ENCODE data around the gene ADAMTS8. TPM values are rescaled to one million over a fixed set of nuclear protein-coding genes. Genes with fewer than 3 reads are reported as not detected.

Gene ADAMTS8
- total and polyA plus RNA-seq, 3 experiments from 2014 or later, result not detected

DNA sequence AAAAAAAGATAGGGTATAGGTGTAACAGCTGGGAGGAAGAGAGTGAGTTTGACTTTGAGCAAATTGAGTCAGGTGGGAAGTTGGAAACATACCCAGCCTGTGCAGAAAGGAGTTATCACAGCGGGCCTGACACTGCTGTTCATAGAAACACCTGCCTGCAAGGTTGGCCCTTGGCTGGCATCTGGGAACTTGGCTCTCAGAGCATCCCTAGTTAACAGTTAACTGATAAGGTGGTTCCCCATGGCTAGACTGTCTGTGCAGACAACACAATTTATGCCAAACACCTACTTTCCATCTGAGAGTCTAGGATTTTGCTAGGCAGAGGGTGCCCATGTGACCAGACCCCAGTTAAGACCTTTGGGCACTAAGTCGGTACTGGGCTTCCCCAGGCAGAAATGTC is 31.4 kb downstream of the ADAMTS8 start:
- ChIA-PET POLR2A (no interaction called here), CTCF (no interaction called here)
- Histone ChIP-seq H3K27ac (ENCODE audit: low read depth, low read length) (no peak overlapping the region), H3K36me3 (ENCODE audit: insufficient read depth, low read length) (no peaks in the 10 kb centered on the region), H3K9me3 (ENCODE audit: low read length) (no peaks in the 10 kb centered on the region), H3K4me3 (ENCODE audit: low read length) (no peak overlapping the region), H3K27me3 (ENCODE audit: insufficient read depth, low read length, poor library complexity, severe bottlenecking) (no peaks in the 10 kb centered on the region), H3K4me1 (ENCODE audit: insufficient read depth, low read length) (no peaks in the 10 kb centered on the region)
- peaks cover 0 to 8% (median 5%) of the 10 kb centered on the region in 3 donors for H3K36me3 Mint-ChIP-seq
- peak overlapping the region in 1 of 8 donors; percentile 52 for H3K27ac Mint-ChIP-seq
- no peak overlapping the region for H3K4me3 Mint-ChIP-seq
- H3K9me3 Mint-ChIP-seq, result no peaks in the 10 kb centered on the region
- peaks cover 18 to 22% (median 19%) of the 10 kb centered on the region in 3 donors for H3K4me1 Mint-ChIP-seq
- DNase-seq, result no peak
- peaks cover 41 to 60% of the 10 kb centered on the region in 2 donors for H3K27me3 Mint-ChIP-seq

DNA sequence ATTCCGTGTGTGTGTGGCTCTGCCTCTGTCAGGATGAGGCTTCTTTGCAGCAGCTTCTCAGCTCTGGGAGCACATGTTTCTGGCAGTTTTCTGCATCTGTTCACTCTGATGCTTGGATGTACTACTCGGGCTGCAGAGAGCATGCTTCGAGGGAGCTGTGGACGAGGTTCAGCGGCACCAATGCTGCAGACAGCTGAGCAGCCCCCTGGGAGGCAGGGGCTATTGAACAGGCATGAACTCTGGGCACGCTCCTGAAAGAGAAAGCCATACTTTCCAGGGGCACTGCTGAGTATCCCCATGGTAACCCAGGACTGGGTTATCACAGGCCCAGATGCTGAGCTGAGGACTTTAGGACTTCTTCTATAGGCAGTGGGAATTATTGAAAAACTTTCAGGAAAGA is 33.8 kb downstream of the ADAMTS8 start:
- H3K27me3 ChIP-seq (ENCODE audit: insufficient read depth, low read length, poor library complexity, severe bottlenecking), result no peaks in the 10 kb centered on the region
- H3K4me1 Mint-ChIP-seq, result peaks cover 15 to 17% (median 15%) of the 10 kb centered on the region in 3 donors
- H3K36me3 Mint-ChIP-seq, result peaks cover 0 to 8% (median 5%) of the 10 kb centered on the region in 3 donors
- no peak overlapping the region for H3K4me3 Mint-ChIP-seq
- H3K27ac Mint-ChIP-seq, result no peak overlapping the region
- H3K27me3 Mint-ChIP-seq, result peaks cover 31 to 44% of the 10 kb centered on the region in 2 donors
- ChIA-PET POLR2A (no interaction called here), CTCF (interaction anchor here (1.3 kb wide), 1 partner anchor 182 kb away, joined by 3 read pairs; no protein-coding TSS in a partner anchor)
- H3K36me3 ChIP-seq (ENCODE audit: insufficient read depth, low read length), result no peaks in the 10 kb centered on the region
- DNase-seq, result no peak
- peaks cover 10% of the 10 kb centered on the region for H3K4me1 ChIP-seq (ENCODE audit: insufficient read depth, low read length)
- H3K27ac ChIP-seq (ENCODE audit: low read depth, low read length), result no peak overlapping the region
- no peaks in the 10 kb centered on the region for H3K9me3 ChIP-seq (ENCODE audit: low read length)
- H3K9me3 Mint-ChIP-seq, result no peaks in the 10 kb centered on the region
- no peak overlapping the region for H3K4me3 ChIP-seq (ENCODE audit: low read length)

DNA sequence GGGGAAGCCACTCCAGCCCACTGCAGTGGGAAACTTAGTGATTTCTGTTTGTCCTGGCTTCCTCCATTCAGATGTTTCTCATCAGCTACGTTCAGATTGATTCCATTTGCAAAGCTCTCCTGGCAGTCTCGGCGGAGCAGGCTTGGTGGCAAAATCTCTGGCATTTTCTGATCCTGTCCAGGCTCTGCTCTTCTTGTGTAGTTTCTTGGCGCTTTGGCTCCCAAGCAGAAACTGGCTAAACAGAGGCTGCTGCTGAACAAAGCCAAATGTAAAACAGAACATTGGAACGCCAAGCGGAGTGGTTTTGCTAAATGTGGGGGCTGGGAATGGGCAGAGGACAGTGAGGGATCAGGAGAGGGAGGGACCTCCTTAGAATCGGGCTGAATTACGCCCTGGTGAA is 36.7 kb downstream of the ADAMTS8 start:
- Mint-ChIP-seq H3K36me3 (peaks cover 0 to 5% (median 3%) of the 10 kb centered on the region in 3 donors), H3K4me3 (no peak overlapping the region), H3K27me3 (peaks cover 15 to 23% of the 10 kb centered on the region in 2 donors), H3K4me1 (peaks cover 30 to 34% (median 32%) of the 10 kb centered on the region in 3 donors), H3K9me3 (no peaks in the 10 kb centered on the region), H3K27ac (no peak overlapping the region)
- POLR2A ChIA-PET, result no interaction called here
- peaks cover 27% of the 10 kb centered on the region for H3K4me1 ChIP-seq (ENCODE audit: insufficient read depth, low read length)
- H3K4me3 ChIP-seq (ENCODE audit: low read length), result no peak overlapping the region
- no peaks in the 10 kb centered on the region for H3K9me3 ChIP-seq (ENCODE audit: low read length)
- CTCF ChIA-PET, result no interaction called here
- DNase-seq, result no peak
- H3K36me3 ChIP-seq (ENCODE audit: insufficient read depth, low read length), result no peaks in the 10 kb centered on the region
- H3K27me3 ChIP-seq (ENCODE audit: insufficient read depth, low read length, poor library complexity, severe bottlenecking), result no peaks in the 10 kb centered on the region
- no peak overlapping the region for H3K27ac ChIP-seq (ENCODE audit: low read depth, low read length)

DNA sequence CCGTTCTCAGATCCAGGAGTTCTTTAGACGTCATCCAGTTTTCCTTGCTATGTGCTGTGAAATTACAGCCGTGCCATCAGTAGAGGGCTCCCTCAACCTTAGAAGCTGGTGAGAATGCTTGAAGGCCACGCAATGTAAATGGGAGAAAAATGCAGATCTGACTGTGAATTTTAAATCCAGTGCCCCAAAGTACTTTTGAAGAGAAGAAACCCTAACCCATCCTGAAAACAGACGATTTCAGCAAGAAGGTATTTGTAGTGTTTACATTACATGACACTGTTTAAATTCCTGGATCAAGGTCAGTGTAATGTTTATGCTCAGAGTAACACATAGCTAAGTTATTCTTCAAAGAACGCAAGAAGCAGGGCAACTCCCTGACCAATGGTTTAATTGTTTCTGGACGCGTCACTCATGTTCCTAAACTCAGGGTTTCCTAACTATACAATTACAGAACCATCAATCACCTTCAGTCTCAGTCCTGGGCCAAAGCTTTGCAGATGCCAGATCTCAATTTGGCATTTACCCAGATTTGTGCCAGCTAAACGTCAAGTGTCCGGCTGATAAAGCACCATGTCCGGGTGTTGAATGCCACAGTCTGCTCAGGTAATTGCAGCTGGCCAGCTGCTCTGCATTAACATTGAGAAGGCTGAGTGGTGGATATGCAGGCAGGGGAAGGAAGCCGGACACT is 38.2 kb downstream of the ADAMTS8 start:
- POLR2A ChIA-PET, result no interaction called here

DNA sequence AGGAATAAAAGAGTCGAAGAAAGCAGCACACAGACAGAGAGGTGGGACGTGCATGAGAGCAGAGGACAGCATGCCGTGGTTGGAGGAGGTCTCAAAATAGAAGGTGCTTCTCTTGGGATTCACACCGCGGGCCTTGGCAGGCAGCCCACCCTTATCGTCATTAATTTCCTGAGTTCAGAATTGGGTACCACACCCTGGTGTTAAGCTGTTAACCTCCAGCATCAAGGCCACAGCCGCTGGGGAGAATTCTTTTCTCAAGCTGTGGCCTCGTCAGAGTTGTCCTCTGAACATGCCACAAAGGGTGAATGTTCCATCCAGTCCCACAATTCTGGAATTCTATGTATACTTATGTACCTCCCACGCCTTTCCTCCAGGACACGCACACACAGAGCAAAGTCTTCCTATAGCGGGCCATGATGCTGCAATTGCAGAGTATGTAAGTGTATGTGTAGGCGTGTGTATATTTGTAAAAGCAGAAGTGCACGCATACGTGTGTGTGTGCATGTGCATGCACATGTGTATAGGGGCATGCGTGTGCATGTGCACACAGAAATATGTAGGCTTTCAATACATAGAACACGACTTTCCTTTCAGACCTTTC is 39.0 kb downstream of the ADAMTS8 start:
- Mint-ChIP-seq H3K27ac (peak overlapping the region; percentile 55 to 97 (median 88)), H3K4me1 (peaks cover 30 to 34% (median 32%) of the 10 kb centered on the region in 3 donors), H3K27me3 (peaks cover 4 to 10% of the 10 kb centered on the region in 2 donors), H3K36me3 (peaks cover 0 to 3% (median 0%) of the 10 kb centered on the region in 3 donors), H3K9me3 (no peaks in the 10 kb centered on the region), H3K4me3 (peak overlapping the region; percentile 52 to 88 (median 80))
- no peaks in the 10 kb centered on the region for H3K36me3 ChIP-seq (ENCODE audit: insufficient read depth, low read length)
- peak overlapping the region; percentile 52 for H3K4me3 ChIP-seq (ENCODE audit: low read length)
- DNase-seq, result peak; percentile 43 to 77 (median 47)
- H3K27ac ChIP-seq (ENCODE audit: low read depth, low read length), result peak overlapping the region; percentile 43
- POLR2A ChIA-PET, result no interaction called here
- no peaks in the 10 kb centered on the region for H3K9me3 ChIP-seq (ENCODE audit: low read length)
- CTCF ChIA-PET, result interaction anchor here (1.6 kb wide), 1 partner anchor 42 kb away, joined by 3 read pairs; no protein-coding TSS in a partner anchor
- H3K4me1 ChIP-seq (ENCODE audit: insufficient read depth, low read length), result peaks cover 27% of the 10 kb centered on the region
- H3K27me3 ChIP-seq (ENCODE audit: insufficient read depth, low read length, poor library complexity, severe bottlenecking), result no peaks in the 10 kb centered on the region

More for the DNA sequence above, 38.2 kb downstream of the ADAMTS8 start:
- Histone ChIP-seq H3K9me3 (ENCODE audit: low read length) (no peaks in the 10 kb centered on the region), H3K4me3 (ENCODE audit: low read length) (no peak overlapping the region), H3K36me3 (ENCODE audit: insufficient read depth, low read length) (no peaks in the 10 kb centered on the region), H3K27me3 (ENCODE audit: insufficient read depth, low read length, poor library complexity, severe bottlenecking) (no peaks in the 10 kb centered on the region), H3K4me1 (ENCODE audit: insufficient read depth, low read length) (peaks cover 27% of the 10 kb centered on the region), H3K27ac (ENCODE audit: low read depth, low read length) (no peak overlapping the region)
- Mint-ChIP-seq H3K4me1 (peaks cover 30 to 34% (median 32%) of the 10 kb centered on the region in 3 donors), H3K27me3 (peaks cover 4 to 13% of the 10 kb centered on the region in 2 donors), H3K9me3 (no peaks in the 10 kb centered on the region), H3K27ac (peak overlapping the region in 7 of 8 donors; percentile 10 to 94 (median 91)), H3K36me3 (peaks cover 0 to 3% (median 2%) of the 10 kb centered on the region in 3 donors), H3K4me3 (peak overlapping the region in 4 of 7 donors; percentile 20 to 86 (median 80))
- CTCF ChIA-PET, result interaction anchor here (1.6 kb wide), 1 partner anchor 42 kb away, joined by 3 read pairs; no protein-coding TSS in a partner anchor
- DNase-seq, result no peak

DNA sequence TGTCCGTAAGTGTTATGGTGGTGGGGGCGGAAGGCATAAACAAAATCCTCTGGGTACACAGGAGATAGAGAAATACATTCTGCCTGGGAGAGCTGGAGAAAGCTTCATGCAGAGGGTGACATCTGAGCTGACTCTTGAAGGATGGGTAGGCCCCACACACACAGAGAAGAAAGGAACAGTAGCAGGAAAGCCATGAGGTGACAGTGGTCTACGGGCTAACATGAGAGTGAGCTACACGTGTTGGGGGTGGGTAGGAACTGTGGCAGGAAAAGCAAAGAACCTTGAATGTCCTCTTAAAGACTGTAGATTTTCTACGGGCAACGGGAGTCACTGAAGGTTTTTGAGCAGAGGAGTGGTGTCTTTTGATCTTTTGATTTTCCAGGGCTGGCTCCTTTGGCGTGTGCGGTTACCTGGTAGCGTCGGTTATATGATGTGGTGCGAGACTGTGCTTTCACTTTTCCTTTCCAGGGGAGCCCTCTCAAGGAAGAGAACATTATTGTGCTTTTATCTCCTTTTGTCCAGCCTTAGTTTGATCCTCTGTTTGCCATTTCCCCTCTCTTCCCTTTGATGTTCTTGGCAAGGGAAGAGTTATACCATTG is 39.7 kb downstream of the ADAMTS8 start:
- Mint-ChIP-seq H3K4me1 (peaks cover 30 to 34% (median 32%) of the 10 kb centered on the region in 3 donors), H3K4me3 (peak overlapping the region; percentile 52 to 88 (median 80)), H3K27me3 (peaks cover 2 to 5% of the 10 kb centered on the region in 2 donors), H3K9me3 (no peaks in the 10 kb centered on the region), H3K27ac (peak overlapping the region; percentile 55 to 97 (median 88)), H3K36me3 (no peaks in the 10 kb centered on the region)
- H3K27me3 ChIP-seq (ENCODE audit: insufficient read depth, low read length, poor library complexity, severe bottlenecking), result no peaks in the 10 kb centered on the region
- peak overlapping the region; percentile 52 for H3K4me3 ChIP-seq (ENCODE audit: low read length)
- DNase-seq, result peak in 4 of 5 donors; percentile 12 to 63 (median 40)
- no peaks in the 10 kb centered on the region for H3K9me3 ChIP-seq (ENCODE audit: low read length)
- ChIA-PET CTCF (no interaction called here), POLR2A (no interaction called here)
- H3K4me1 ChIP-seq (ENCODE audit: insufficient read depth, low read length), result peaks cover 27% of the 10 kb centered on the region
- H3K27ac ChIP-seq (ENCODE audit: low read depth, low read length), result peak overlapping the region; percentile 43
- no peaks in the 10 kb centered on the region for H3K36me3 ChIP-seq (ENCODE audit: insufficient read depth, low read length)

DNA sequence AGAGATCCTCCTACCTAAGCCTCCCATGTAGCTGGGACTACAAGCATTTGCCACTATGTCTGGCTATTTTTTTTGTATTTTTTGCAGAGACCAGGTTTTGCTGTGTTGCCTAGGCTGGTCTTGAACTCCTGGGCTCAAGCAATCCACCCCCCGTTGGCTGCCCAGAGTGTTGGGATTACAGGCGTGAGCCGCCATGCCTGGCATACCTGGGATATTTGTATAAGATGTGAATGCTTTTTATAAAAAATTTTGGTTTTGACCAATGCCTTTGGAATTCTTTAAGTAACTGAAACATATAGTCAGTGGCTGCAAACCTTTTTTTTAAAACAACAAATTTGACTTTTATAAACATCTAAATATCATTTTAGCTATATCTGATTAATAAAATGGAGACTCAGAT is 42.4 kb downstream of the ADAMTS8 start:
- no peaks in the 10 kb centered on the region for H3K36me3 ChIP-seq (ENCODE audit: insufficient read depth, low read length)
- H3K27me3 ChIP-seq (ENCODE audit: insufficient read depth, low read length, poor library complexity, severe bottlenecking), result no peaks in the 10 kb centered on the region
- Mint-ChIP-seq H3K4me3 (no peak overlapping the region), H3K27ac (no peak overlapping the region), H3K4me1 (peaks cover 25 to 29% (median 25%) of the 10 kb centered on the region in 3 donors), H3K9me3 (no peaks in the 10 kb centered on the region), H3K27me3 (peaks cover 3% of the 10 kb centered on the region in 2 donors), H3K36me3 (no peaks in the 10 kb centered on the region)
- peaks cover 27% of the 10 kb centered on the region for H3K4me1 ChIP-seq (ENCODE audit: insufficient read depth, low read length)
- ChIA-PET POLR2A (no interaction called here), CTCF (no interaction called here)
- H3K9me3 ChIP-seq (ENCODE audit: low read length), result no peaks in the 10 kb centered on the region
- H3K4me3 ChIP-seq (ENCODE audit: low read length), result no peak overlapping the region
- no peak for DNase-seq
- no peak overlapping the region for H3K27ac ChIP-seq (ENCODE audit: low read depth, low read length)

Data from CD8-positive, alpha-beta memory T cell (primary cell).